Measurements from ENCODE around the gene ITIH3.

DNA sequence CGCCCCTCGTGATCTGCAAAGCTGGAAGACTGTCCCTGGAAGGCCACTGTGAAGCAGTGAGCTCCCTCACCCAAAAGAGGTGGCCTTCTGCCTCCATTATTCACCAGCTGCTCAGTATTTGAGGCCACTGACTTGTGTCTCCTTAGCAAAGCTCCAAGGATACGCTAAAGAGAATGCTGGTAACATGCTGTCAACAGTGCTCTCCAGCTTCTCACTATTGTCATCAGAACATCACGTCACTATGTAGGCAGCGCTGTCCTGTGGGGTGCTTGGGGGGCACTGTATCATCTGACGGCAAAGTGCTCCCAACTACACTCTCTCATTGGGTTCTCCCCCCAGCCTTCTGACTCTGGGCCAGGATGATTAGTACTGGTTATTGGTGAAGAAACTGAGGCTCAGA lies 21.6 kb downstream of the ITIH3 start:
- TF ChIP-seq GATA2 (IDR thresholded peaks at IDR 0.05; ENCODE audit: low read depth, low read length) = no peak
- TF ChIP-seq GATA3 (IDR thresholded peaks at IDR 0.05; ENCODE audit: low read depth, low read length) = no peak

All from SH-SY5Y (cell line).